HEK293T (cell line): ENCODE measurements around the gene CAPN1.

Experiments used
- CTCF ChIA-PET: fragments of 350-600 bp; formaldehyde crosslinking; extraction: SDS; loops from one replicate; lab custom pipeline; 2021; ENCODE audit warnings: antibody characterized with exemption, inconsistent platforms; lab: Yijun Ruan, JAX
- POLR2A ChIA-PET: fragments of 350-600 bp; formaldehyde crosslinking; extraction: SDS; loops from one replicate; lab custom pipeline; 2020; ENCODE audit warnings: antibody characterized with exemption, inconsistent platforms; lab: Yijun Ruan, JAX
- DNase-seq: peaks from one replicate; pipeline ENCODE4 v3.0.0; 2012; ENCODE audit warnings: mixed read lengths; ENCODE audit errors: extremely low spot score
- ARNT ChIP-seq: fragments of 450-650 bp; IDR thresholded peaks from 2 replicates; pipeline ENCODE4 v1.6.1; 2017; ENCODE audit warnings: mild to moderate bottlenecking
- BHLHE40 ChIP-seq: fragments of 450-650 bp; IDR thresholded peaks from 2 replicates; pipeline ENCODE4 v1.6.1; 2016; ENCODE audit warnings: mild to moderate bottlenecking, moderate library complexity, borderline replicate concordance
- CTBP1 ChIP-seq: fragments of 450-650 bp; IDR thresholded peaks from 2 replicates; pipeline ENCODE4 v1.6.1; 2016; ENCODE audit warnings: borderline replicate concordance
- ELF4 ChIP-seq: fragments of 450-650 bp; IDR thresholded peaks from 2 replicates; pipeline ENCODE4 v1.6.1; 2017; ENCODE audit warnings: antibody characterized with exemption
- FOXA1 ChIP-seq: fragments of 450-650 bp; IDR thresholded peaks from 2 replicates; pipeline ENCODE4 v1.6.1; 2016; ENCODE audit warnings: mild to moderate bottlenecking
- FOXK2 ChIP-seq: fragments of 450-650 bp; IDR thresholded peaks from 2 replicates; pipeline ENCODE4 v1.6.1; 2016; ENCODE audit warnings: mild to moderate bottlenecking
- FOXM1 ChIP-seq: fragments of 450-650 bp; IDR thresholded peaks from 2 replicates; pipeline ENCODE4 v1.6.1; 2017; ENCODE audit warnings: mild to moderate bottlenecking, borderline replicate concordance
- HDGF ChIP-seq: fragments of 450-650 bp; IDR thresholded peaks from 2 replicates; pipeline ENCODE4 v1.6.1; 2017; ENCODE audit warnings: antibody characterized with exemption, borderline replicate concordance
- L3MBTL2 ChIP-seq: fragments of 450-650 bp; conservative IDR thresholded peaks from 2 replicates; pipeline ENCODE4 v1.6.1; 2016; ENCODE audit warnings: mild to moderate bottlenecking
- LEF1 ChIP-seq: fragments of 450-650 bp; IDR thresholded peaks from 2 replicates; pipeline ENCODE4 v1.6.1; 2017; ENCODE audit warnings: mild to moderate bottlenecking, borderline replicate concordance
- NFRKB ChIP-seq: fragments of 450-650 bp; IDR thresholded peaks from 2 replicates; pipeline ENCODE4 v1.6.1; 2016; ENCODE audit warnings: mild to moderate bottlenecking, moderate library complexity
- SP1 ChIP-seq: fragments of 450-650 bp; IDR thresholded peaks from 2 replicates; pipeline ENCODE4 v1.6.1; 2017
- SUZ12 ChIP-seq: fragments of 450-650 bp; IDR thresholded peaks from 2 replicates; pipeline ENCODE4 v1.6.1; 2016; ENCODE audit warnings: mild to moderate bottlenecking
- TARDBP ChIP-seq: fragments of 450-650 bp; IDR thresholded peaks from 2 replicates; pipeline ENCODE4 v1.6.1; 2016
- ZNF384 ChIP-seq: fragments of 450-650 bp; IDR thresholded peaks from 2 replicates; pipeline ENCODE4 v1.6.1; 2016
- TF ChIP-seq, protein P1 (sequence below): fragments of 450-650 bp; IDR thresholded peaks from 2 replicates; pipeline ENCODE4 v1.6.1; 2016

CAPN1 gene

DNA sequence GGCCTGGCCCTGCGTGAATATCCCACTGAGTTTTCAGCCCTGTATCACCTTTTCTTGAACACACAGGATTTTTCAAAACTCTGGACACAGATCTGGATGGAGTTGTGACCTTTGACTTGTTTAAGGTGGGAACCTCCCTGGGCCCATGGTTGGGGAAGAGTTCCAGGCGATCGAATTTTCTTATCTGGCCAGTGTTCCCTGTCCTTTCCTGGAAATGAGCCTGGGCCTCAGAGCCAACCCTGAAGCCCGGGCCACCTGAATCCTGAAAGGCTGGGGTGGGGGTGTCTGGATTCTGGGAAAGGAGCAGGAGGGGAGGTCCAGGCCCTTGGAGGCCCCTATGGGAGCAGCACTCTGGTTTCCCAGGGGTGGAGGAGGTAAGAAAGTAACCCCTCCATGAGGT is 29.0 kb downstream of the CAPN1 start:
- no peak for DNase-seq
- POLR2A ChIA-PET: interaction anchor here (1.2 to 1.9 kb wide), 2 partner anchors 51 to 76 kb away, joined by 3 to 6 read pairs; partner anchors contain the start of gene POLA2
- TF ChIP-seq FOXA1: no peak
- TF ChIP-seq ZNF384: no peak
- no peak for TF ChIP-seq LEF1
- no peak for TF ChIP-seq HDGF
- TF ChIP-seq FOXK2: no peak
- TF ChIP-seq SP1: no peak
- TF ChIP-seq CTBP1: no peak
- no peak for TF ChIP-seq SUZ12
- TF ChIP-seq NFRKB: no peak
- TF ChIP-seq FOXM1: no peak
- no peak for TF ChIP-seq TARDBP
- TF ChIP-seq ELF4: no peak
- no peak for TF ChIP-seq L3MBTL2
- no peak for TF ChIP-seq ARNT
- CTCF ChIA-PET: no interaction called here

DNA sequence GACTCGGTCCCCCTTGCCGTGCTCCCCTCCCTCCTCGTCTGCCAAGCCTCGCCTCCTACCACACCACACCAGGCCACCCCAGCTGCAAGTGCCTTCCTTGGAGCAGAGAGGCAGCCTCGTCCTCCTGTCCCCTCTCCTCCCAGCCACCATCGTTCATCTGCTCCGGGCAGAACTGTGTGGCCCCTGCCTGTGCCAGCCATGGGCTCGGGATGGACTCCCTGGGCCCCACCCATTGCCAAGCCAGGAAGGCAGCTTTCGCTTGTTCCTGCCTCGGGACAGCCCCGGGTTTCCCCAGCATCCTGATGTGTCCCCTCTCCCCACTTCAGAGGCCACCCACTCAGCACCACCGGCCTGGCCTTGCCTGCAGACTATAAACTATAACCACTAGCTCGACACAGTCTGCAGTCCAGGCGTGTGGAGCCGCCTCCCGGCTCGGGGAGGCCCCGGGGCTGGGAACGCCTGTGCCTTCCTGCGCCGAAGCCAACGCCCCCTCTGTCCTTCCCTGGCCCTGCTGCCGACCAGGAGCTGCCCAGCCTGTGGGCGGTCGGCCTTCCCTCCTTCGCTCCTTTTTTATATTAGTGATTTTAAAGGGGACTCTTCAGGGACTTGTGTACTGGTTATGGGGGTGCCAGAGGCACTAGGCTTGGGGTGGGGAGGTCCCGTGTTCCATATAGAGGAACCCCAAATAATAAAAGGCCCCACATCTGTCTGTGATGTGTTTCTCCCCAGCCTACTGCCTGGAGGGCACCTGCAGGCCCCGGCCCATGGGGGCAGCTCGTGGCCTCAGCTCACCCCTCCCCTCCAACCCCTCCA is 29.8 kb downstream of the CAPN1 start:
- ChIA-PET CTCF (no interaction called here), POLR2A (interaction anchor here (1.2 to 1.9 kb wide), 2 partner anchors 51 to 76 kb away, joined by 3 to 6 read pairs; partner anchors contain the start of gene POLA2)
- DNase-seq: no peak
- TF ChIP-seq FOXM1: no peak

DNA sequence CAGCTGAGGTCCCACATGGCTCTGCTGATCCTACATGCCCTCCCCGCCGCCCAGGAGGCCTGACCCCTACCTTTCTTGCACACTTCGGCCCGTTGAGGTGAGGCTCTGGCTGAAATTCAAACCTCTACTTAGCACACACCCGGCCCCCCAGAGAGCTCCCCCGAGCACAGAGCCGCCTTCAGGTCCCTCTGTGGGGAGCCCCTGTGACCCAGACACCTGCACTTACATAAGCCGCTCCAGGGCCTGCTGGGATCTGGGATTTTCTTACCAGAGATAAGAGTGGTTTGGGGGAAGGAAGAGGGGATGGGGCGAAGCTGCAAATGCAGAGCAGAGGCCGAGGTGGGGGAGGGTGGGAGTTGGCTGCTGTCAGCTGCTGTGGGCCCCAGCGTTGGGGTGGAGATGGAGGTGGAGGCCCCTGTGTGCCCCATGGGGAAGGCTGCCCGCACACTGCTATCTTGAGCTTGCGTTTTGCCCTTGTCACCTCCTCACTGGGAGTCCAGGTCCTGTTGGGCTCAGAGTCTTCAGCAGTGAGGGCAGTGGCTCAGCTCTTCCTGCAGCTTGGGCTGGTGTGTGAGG is 30.6 kb downstream of the CAPN1 start:
- TF ChIP-seq ZNF384 (no peak), ELF4 (no peak)
- POLR2A ChIA-PET: interaction anchor here (1.9 kb wide), 1 partner anchor 50 kb away, joined by 6 read pairs; the partner anchor contains the start of gene POLA2
- no peak for DNase-seq
- CTCF ChIA-PET: no interaction called here

DNA sequence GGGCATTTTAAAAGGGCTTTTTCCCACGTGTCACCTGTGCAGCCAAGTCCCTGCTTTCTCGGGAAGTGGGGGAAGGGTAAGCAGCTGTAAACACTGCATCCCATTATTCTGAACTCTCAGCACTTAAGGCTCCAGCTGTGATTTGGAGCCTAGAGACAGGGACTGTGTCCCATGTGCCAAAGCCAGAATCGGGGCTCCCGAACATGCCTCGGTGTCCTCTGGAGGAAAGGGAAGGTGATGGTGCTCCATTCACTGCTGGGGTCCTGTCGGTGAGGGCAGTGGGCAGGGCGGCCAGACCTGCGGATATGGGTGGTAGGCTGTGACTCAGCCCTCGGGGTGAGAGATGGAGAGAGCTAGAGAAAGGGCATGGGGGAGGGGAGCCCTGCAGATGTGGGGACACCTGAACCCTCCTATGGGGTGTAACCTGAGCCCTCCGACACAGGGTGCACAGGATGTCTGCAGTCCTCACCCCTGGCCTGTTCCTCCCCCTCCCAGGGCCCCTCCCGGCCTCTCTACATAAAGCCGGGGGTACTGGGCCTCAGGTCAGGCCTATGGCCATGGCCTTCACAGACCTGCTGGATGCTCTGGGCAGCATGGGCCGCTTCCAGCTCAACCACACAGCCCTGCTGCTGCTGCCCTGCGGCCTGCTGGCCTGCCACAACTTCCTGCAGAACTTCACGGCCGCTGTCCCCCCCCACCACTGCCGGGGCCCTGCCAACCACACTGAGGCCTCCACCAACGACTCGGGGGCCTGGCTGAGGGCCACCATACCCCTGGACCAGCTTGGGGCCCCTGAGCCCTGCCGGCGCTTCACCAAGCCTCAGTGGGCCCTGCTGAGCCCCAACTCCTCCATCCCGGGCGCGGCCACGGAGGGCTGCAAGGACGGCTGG is 31.8 kb downstream of the CAPN1 start:
- TF ChIP-seq CTBP1 (no peak), ZNF384 (no peak), FOXM1 (no peak), HDGF (no peak), ELF4 (no peak), SUZ12 (no peak), TARDBP (no peak), LEF1 (no peak), ARNT (no peak), L3MBTL2 (no peak)
- TF ChIP-seq, protein P1, sequence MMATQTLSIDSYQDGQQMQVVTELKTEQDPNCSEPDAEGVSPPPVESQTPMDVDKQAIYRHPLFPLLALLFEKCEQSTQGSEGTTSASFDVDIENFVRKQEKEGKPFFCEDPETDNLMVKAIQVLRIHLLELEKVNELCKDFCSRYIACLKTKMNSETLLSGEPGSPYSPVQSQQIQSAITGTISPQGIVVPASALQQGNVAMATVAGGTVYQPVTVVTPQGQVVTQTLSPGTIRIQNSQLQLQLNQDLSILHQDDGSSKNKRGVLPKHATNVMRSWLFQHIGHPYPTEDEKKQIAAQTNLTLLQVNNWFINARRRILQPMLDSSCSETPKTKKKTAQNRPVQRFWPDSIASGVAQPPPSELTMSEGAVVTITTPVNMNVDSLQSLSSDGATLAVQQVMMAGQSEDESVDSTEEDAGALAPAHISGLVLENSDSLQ: no peak
- CTCF ChIA-PET: no interaction called here
- POLR2A ChIA-PET: no interaction called here
- DNase-seq: no peak

DNA sequence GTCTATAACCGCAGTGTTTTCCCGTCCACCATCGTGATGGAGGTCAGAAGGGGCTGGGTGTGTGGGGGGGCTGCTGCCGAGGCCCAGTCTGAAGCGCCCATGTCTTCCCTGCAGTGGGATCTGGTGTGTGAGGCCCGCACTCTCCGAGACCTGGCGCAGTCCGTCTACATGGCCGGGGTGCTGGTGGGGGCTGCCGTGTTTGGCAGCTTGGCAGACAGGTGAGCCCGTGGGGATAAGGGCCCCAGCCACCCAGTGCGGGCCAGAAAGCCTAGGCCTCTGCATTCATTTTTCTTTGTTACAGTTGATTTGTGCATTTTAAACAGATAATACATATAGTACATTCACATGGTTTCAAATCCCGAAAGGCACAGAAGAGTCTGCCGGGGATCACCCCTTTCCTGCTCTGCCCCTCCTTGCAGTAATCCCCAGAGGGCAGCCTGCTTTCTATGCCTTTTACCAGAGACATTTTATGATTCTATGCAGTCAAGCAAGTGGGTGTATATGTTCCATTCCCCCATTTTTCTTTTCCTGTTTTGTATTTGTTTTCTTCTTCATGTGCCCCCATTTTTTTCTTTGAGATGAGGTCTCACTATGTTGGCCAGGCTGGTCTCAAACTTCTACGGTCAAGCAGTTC is 32.6 kb downstream of the CAPN1 start:
- ChIA-PET CTCF (no interaction called here), POLR2A (no interaction called here)
- TF ChIP-seq L3MBTL2 (no peak), ZNF384 (no peak), SUZ12 (no peak), NFRKB (no peak), FOXA1 (no peak), TARDBP (no peak), FOXK2 (no peak), SP1 (no peak), CTBP1 (no peak), BHLHE40 (no peak), LEF1 (no peak), ELF4 (no peak), FOXM1 (no peak)
- TF ChIP-seq, protein P1: no peak
- no peak for DNase-seq

DNA sequence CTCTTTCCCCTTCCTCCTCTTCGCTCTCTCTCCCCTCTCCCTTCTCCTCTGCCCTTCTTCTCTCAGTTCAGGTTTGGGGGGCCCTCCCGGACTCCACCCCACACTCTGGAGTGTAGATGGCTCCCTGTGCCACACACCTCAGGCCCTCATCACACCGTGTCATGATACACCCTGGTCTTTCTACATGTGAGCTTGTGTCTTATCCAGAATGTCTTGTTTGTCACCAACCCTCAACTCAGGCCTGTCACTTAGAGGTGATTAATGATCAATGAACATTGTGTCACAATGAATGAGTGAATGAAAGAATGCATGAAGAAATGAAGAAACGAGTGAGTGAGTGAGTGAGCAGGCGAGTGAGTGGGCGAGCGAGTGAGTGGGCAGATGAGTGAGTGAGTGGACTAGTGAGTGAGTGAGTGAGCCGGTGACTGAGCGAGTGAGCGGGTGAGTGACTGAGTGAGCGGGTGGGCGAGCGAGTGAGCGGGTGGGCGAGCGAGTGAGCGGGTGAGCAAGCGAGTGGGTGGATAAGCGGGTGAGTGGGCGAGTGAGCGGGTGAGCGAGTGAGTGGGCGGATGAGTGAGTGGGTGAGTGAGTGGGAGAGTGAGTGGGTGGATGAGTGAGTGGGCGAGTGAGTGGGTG is 33.8 kb downstream of the CAPN1 start:
- TF ChIP-seq HDGF (no peak), TARDBP (peak; percentile 82)
- TF ChIP-seq, protein P1: peak; percentile 95
- POLR2A ChIA-PET: interaction anchor here (1.2 kb wide), 1 partner anchor 81 kb away, joined by 3 read pairs; no protein-coding TSS in a partner anchor
- no peak for DNase-seq
- CTCF ChIA-PET: no interaction called here
